Erythroblast (primary cell): Measurements from ENCODE around the gene NMBR.

Experiments
- DNase-seq, 2 experiments: peaks; one replicate each; lab custom pipeline; 2025; lab: John Stamatoyannopoulos, UW
- GATA1 ChIP-seq: IDR thresholded peaks from 2 replicates; pipeline ENCODE4 v1.6.1; 2011; ENCODE audit warnings: low read depth, mild to moderate bottlenecking, control low read depth, low read length, moderate library complexity
- POLR2A ChIP-seq: IDR thresholded peaks from 2 replicates; pipeline ENCODE4 v1.6.1; 2011; ENCODE audit warnings: mild to moderate bottlenecking, low read length

The NMBR gene

DNA sequence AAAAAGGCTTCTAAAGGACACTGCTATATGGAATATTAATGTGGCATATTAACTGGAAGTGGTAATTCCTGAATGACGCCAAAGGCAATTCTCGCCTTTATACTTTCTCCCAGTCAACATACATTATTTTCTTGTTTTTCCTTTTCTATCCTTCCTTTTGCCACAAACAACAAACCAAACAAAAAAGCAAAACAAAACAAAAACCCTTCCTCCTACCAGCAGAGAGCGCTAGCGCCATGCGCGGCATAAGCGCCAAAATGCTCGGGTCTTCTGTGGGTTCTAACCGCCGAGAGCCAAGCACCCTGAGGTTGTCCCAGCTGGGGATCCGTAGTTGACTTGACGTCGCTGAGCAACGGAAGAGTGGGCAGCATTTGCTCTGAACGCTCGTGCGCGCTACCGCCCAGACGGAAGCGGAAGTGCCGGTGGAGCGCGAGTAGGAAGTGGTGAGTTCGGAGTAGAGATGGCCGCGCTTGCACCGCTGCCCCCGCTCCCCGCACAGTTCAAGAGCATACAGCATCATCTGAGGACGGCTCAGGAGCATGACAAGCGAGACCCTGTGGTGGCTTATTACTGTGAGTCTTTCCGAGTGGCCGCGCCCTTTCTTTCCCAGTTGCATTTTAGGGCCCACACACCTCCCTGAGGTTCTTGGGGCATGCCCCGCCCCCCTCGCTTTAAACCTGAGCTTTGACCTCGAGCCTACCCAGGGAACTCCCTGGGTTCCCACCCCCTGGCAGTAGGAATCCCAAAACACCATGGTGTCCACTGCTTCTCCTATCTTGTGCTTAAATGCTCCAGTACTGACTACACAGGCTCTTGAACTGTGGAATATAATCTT is at the start of gene NMBR, which contains the start of gene VTA1:
NMBR (minus strand) TSS at position 295 of the 835 bp plus-strand sequence. CDS start 58,464 bp downstream, outside the sequence.
VTA1 (plus strand) TSS at position 436 of the 835 bp plus-strand sequence; CDS start at position 461, 25 bp downstream.
- TF ChIP-seq GATA1 (no peak), POLR2A (peak; percentile 83)

DNA sequence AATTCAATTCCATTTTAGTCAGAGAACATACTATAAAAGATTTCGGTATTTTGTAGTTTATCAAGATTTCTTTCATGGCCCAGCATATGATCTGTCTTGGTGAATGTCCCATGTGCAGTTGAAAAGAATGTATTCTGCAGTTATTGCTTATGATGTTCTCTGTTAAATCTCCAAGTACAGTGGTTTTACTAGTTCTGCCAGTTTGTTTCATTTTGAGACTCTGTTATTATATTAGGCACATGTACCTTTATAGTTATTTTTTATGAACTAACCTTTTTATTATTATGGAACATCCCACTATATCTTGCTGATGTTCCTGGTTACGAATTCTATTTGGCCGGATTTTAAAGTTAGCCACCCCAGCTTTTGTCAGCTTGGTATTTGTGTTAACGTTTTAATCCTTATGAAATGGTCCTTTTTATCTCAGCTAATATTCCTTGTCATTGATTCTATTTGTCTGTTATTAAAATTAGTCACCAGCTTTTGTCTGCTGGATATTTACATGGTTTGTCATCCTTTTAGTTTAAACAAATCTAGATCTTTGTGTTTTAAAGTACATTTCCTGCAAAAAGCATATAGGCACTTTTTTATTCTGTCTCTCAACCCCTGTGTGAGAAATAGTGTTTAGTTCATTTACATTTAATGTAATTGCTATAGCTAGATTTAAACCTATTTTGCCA is 49.1 kb upstream of the NMBR start:
- TF ChIP-seq GATA1, result no peak
- no peak for TF ChIP-seq POLR2A

More for the DNA sequence above, at the start of gene NMBR, which contains the start of gene VTA1:
- DNase-seq, result peak; percentile 98 to 99

DNA sequence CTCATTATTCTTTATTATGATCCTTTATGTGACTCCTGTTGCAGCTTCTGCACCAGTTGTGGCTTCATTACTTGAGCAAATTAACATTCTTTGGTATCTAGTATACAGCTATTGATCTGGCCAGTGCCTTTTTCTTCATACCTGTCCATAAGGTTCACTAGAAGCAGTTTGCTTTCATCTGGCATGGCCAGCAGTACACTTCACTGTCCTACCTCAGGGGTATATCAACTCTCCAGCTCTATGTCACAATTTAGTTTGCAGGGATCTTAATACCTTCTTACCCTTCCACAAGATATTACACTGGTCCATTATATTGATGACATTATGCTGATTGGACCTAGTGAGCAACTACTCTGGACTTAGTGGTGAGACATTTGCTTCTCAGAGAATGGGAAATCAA is 46.7 kb upstream of the NMBR start:
- DNase-seq, result no peak

More for the DNA sequence above, 49.1 kb upstream of the NMBR start:
- no peak for DNase-seq

DNA sequence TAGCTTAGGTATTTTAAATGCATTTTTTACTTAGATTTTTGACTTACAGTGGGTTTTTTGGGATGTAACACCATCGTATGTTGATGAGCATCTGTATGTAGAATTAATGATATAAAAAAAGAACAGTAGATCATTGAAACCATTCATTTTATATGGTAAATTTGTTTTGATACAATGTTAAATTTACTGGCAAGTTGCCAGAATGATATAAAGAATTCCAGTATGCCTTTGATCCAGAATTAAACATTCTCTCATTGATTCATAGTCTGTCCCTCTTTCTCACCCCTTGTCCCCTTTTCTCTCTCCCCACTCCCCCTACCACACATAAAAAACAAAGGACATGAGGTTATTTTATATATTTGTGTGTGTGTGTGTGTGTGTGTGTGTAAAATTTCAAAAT is 45.4 kb upstream of the NMBR start:
- no peak for DNase-seq
- TF ChIP-seq GATA1 (no peak), POLR2A (no peak)

More for the DNA sequence above, 46.7 kb upstream of the NMBR start:
- no peak for TF ChIP-seq POLR2A
- no peak for TF ChIP-seq GATA1

DNA sequence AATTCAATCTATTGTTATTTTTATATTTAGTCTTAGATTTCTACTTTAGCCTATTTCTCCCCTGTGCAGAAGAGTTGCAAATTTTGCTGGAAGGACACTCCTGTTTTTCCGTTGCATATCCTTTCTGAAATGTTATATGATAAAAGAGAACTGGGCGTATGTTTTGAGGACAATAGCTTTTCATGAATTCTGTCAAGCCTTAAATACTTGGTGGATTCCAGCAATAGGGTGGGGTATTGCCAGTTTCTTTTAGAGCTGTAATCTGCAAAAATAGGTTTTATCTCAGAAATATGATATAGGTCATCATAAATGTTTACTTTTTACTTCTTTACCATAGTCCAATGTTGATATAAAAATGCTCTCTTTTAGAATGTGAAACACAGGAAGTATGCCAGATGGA is 42.1 kb upstream of the NMBR start:
- DNase-seq, result no peak
- TF ChIP-seq POLR2A (no peak), GATA1 (no peak)

DNA sequence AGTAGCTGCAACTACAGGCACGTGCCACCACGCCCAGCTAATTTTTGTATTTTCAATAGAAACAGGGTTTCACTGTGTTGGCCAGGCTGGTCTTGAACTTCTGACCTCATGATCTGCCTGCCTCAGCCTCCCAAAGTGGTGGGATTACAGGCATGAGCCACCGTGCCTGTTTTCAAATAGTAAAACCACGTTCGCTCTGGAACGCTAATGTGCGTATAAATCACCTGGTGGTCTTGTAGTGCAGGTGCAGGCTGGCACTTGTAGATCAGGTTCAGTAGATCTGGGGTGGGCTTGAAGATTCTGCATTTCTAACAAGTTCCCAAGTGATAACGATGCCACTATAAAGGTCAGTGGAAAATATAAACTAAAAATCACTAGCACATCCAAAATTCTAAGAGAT is 41.4 kb upstream of the NMBR start:
- DNase-seq, result peak in 1 of 2 experiments; percentile 8

DNA sequence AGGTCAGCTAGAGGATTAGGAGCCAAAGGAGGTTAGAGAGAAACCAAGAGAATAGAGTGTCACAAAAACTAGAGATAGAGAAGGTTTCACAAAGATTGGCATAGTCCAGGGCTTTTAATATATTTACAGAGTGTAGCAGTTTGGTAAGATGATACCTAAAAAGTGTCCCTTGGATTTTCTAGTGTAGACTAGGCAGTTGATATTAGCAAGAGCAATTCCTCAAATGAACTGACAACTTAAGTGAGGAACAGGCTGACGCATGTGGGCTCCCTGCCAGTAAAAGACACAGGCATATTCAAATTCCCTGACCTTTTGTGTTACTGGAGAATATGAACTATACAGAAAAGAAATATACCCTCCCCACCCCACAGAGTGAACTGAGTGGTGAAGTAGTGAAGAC is 40.3 kb upstream of the NMBR start:
- TF ChIP-seq POLR2A, result no peak
- no peak for TF ChIP-seq GATA1
- DNase-seq, result no peak

DNA sequence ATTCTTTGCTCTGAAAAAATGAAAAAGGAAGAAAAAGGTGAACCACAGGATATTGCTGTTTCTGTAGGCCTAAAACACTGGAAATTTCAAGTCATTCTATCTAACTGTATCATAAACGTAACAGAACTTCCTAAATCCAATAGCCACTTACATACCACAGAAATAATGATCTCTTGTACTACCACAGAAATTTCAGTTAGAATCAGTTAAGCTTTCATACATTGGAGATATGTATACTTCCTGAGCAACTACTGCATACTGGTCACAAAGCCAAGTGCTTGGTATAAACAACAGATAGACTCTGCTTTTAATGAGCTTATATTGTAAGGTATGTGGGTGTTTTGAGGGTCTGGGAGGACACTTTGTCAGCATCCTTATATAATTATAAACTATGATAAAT is 38.7 kb upstream of the NMBR start:
- no peak for DNase-seq
- TF ChIP-seq GATA1 (no peak), POLR2A (no peak)

DNA sequence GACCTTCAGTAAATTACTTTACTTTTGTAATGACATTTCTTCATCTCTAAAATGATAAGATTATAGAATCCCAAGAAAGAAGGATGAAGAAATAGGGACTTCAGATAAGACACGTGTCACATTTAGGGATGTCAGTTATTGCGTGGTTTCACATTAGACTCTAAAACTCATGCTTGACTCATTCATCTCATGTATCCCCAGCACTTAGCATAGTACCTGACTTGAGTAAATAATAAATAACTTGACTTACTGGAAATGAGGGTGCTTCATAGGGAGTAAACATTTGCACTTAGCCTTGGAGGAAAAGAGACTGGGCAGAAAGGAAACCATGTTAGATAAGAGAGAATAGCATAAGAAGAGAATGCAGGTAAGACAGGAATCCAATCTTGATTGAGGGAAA is 37.4 kb upstream of the NMBR start:
- DNase-seq, result peak; percentile 1 to 3
- TF ChIP-seq GATA1 (no peak), POLR2A (no peak)

DNA sequence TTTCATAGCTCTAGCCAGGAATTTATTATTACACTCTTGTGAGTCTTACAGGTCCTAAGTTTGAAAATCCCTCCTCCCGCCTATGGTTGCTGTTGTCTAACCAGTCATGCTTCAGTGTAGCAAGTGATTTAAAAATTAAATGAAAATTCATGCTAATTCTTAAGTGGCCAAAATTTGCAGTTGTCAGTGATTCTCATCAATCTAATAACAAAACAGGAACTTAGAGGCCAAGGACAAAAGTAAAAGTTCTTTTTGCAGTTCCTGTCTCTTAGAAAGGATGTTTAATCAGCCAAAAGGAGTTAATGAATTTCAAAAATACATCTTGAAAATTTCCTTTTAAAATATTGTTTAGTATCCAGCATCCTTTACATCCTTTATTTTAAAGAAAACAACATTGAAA is 36.4 kb upstream of the NMBR start:
- TF ChIP-seq GATA1, result no peak
- no peak for TF ChIP-seq POLR2A
- DNase-seq, result no peak

DNA sequence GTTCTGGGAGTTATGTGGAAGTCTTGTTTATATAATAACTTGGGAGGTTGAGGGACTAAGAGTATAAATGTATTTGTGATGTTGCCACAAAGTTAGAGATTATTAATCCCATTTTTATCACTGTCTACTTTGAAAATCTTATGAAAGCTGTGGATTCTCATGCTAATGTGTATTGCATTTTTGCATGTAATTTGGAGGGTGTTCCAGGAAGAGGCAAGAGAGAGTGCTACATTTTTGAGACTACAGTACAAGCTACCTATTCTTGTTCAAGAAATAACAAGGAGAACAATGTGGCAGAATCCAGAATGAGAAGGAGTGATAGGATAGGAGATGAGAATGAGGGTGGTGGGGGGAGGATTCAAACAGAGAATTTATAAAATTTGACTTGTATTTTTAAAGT is 35.1 kb upstream of the NMBR start:
- no peak for DNase-seq
- TF ChIP-seq POLR2A (no peak), GATA1 (no peak)

DNA sequence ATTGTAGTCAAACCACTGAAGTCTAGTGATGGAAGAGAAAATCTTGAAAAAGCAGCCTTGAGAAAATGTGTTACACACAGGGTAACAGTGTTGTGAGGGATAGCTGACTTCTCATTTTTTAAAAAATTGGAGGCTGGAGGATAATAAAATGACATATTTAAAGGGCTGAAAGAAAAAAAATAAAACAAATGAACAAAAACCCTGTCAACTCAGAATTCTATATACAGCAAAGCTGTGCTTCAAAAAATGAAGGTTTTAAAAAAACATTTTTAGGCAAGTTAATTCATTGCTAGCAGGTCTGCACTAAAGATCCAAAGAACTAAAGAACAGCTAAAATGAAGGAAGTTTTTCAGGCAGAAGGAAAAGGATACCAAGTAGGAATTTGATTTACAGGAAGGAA is 31.2 kb upstream of the NMBR start:
- TF ChIP-seq POLR2A, result no peak
- TF ChIP-seq GATA1, result no peak
- DNase-seq, result no peak

DNA sequence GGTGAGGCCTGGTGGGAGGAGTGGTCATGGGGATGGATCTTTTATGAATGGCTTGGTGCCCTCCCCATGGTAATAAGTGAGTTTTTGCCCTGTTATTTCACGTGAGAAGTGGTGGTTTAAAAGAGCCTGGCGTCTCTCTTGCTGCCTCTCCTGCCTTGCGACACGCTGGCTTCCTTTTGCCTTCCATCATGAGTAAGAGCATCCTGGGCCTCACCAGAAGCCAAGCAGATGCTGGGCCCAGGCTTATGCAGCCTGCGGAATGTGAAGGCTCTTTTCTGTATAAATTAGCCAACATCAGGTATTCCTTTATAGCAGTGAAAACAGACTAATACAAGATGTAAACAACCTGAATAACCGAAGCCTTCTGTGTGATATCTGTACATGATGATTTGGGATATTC is 27.8 kb upstream of the NMBR start:
- TF ChIP-seq GATA1 (no peak), POLR2A (no peak)
- DNase-seq, result no peak

DNA sequence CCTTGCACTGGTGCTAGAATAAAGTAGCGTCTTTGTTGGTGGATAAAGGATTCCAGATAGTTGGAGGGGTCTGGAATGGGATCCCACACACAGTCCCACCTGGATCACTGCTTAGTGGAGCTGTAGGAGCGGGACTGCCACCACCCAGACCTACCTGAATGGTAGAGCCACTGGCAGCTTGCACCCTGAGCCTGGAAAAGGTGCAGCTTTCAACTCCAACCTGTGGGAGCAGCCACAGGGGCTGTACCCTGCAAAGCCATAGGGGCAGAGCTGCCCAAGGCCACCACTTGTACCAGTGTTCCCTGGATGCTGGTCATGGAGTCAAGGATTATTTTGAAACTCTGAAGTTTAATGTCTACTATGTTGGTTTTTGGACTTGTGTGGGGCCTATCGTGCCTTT is 27.1 kb upstream of the NMBR start:
- DNase-seq, result no peak
- TF ChIP-seq POLR2A (no peak), GATA1 (no peak)

DNA sequence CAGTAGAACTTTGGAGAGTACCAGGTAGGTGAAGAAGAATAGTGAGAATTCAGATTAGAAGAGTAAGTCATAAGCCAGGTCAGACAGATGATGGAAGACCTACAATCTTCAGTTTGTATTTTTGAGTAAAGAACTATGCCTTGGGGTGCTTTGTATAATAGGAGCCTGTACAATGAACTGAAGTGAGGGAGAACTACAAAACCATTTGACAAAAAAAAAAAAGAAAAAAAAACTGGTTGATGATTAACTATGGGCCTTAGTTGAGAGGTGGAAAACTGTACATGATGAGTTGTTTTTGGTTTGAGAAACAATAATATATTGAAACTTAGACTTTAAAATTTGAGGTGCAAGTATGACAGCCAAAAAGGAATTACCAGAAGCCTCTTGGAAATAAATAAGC is 25.8 kb upstream of the NMBR start:
- TF ChIP-seq POLR2A (no peak), GATA1 (no peak)
- no peak for DNase-seq
